Transverse colon (tissue), 4 donors: ENCODE results near the gene FAM171A1. TPM values are rescaled to one million over a fixed set of nuclear protein-coding genes. Genes with fewer than 3 reads are reported as not detected.

Experiments
- DNase-seq: peaks from one replicate; pipeline ENCODE4 v3.0.0-alpha.2; 2019
- H3K27ac ChIP-seq, 4 donors: fragments of 200-600 bp; sonication (generic); 2 replicates each; pipeline ENCODE4 v1.5.1; 2016 to 2018; ENCODE audit warnings: inconsistent platforms in 4 of 4
- H3K27me3 ChIP-seq: fragments of 200-600 bp; sonication (generic); 2 replicates; pipeline ENCODE4 v1.5.1; 2017; ENCODE audit warnings: inconsistent platforms
- H3K36me3 ChIP-seq, 4 donors: fragments of 200-600 bp; sonication (generic); 2 replicates each; pipeline ENCODE4 v1.5.1; 2017 to 2019; ENCODE audit warnings: inconsistent platforms in 4 of 4
- H3K4me1 ChIP-seq, 4 donors: fragments of 200-600 bp; sonication (generic); 2 replicates each; pipeline ENCODE4 v1.5.1; 2017 to 2020; ENCODE audit warnings: inconsistent platforms in 4 of 4
- H3K4me3 ChIP-seq, 4 donors: fragments of 200-600 bp; sonication (generic); 1 replicate in 1 of 4; 2 replicates in 3 of 4; pipeline versions ENCODE4 v1.5.1 to v1.6.1; 2017 to 2019; ENCODE audit warnings: inconsistent platforms in 4 of 4
- H3K9me3 ChIP-seq, 2 donors: fragments of 200-600 bp; sonication (generic); 2 replicates each; pipeline ENCODE4 v1.5.1; 2017 to 2019; ENCODE audit warnings: inconsistent platforms in 2 of 2
- EP300 ChIP-seq: sonication (generic); formaldehyde crosslinking; IDR thresholded peaks from one replicate; pipeline ENCODE4 v1.6.1; 2017; ENCODE audit warnings: antibody characterized with exemption, low read depth
- POLR2A ChIP-seq: fragments of 450-650 bp; IDR thresholded peaks from one replicate; pipeline ENCODE4 v1.6.1; 2016; ENCODE audit warnings: antibody characterized with exemption, mild to moderate bottlenecking, moderate library complexity
- POLR2AphosphoS5 ChIP-seq, 3 donors: sonication (generic); formaldehyde crosslinking; IDR thresholded peaks; one replicate each; pipeline ENCODE4 v1.6.1; 2016; ENCODE audit warnings: antibody characterized with exemption in 3 of 3
- WGBS, 2 donors: methylation state at CpG; one replicate each; pipeline ENCODE4 v1.1.5; 2018; ENCODE audit warnings: low coverage in 1 of 2; 5-methylcytosine and 5-hydroxymethylcytosine counted together
- in situ Hi-C, 4 donors: fragments of 200-750 bp; cut with MboI; loops; one replicate each; pipeline versions ENCODE4 v1.15.0 to v1.15.1; 2017; ENCODE audit warnings: low sequenced_read_pairs in 3 of 4, low pct_ligation_motif_present in 1 of 4, low pct_unique_long_range_greater_than_20kb in 1 of 4
- intact Hi-C: fragments of 100-400 bp; cut with DNase I; formaldehyde crosslinking; loops from one replicate; pipeline ENCODE4 v1.15.1; 2023; ENCODE audit warnings: low total_unique reads
- total RNA-seq, 4 donors: library from RNA; depleted of rRNA; stranded (reverse); fragments of >200 nt; gene quantifications; one replicate each; pipeline ENCODE4 v1.1.0, GENCODE V29; 2016
- TF ChIP-seq, protein P1 (sequence below), 5 experiments: fragments of 200-600 bp in 3 of 5; fragments of 450-650 bp in 2 of 5; sonication (generic) in 3 of 5; IDR thresholded peaks; 1 replicate in 2 of 5; 2 replicates in 3 of 5; pipeline ENCODE4 v1.5.1; 2016 to 2017; ENCODE audit warnings: antibody characterized with exemption in 5 of 5, inconsistent platforms in 3 of 5, mild to moderate bottlenecking in 2 of 5, moderate library complexity in 1 of 5

The FAM171A1 gene
- total RNA-seq, 4 donors from 2014 or later, result 29.2 to 42.2 (median 38.2) TPM

DNA sequence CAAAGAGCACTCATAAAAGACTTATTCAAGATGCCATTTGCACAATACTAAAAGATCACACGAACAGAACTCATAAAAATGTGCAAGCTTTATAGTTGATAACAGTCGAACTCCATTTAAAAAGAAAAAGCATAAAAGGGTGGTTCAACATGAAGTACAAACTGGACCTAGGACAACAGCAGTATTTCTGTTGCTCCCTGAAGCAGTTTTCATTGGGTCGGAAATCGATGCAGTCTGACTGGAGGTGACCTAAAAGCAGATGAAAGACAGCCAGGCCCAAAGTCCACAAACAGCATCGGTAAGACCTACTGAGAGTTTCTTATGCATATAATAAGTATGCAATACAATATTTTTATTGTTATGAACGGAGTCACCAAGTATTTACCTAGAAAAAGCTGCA, 23.9 kb downstream of the FAM171A1 start:
- no peaks in the 10 kb centered on the region for H3K36me3 ChIP-seq
- no peak overlapping the region for H3K4me3 ChIP-seq
- intact Hi-C loops, result no loop called here
- no peak for DNase-seq
- no peaks in the 10 kb centered on the region for H3K9me3 ChIP-seq
- peaks cover 28 to 57% (median 34%) of the 10 kb centered on the region in 4 donors for H3K4me1 ChIP-seq
- 29 to 46% methylated on average over 6 of the region's 6 CpGs for WGBS, 2 donors
- no peak for TF ChIP-seq POLR2AphosphoS5 (IDR thresholded peaks at IDR 0.05)
- TF ChIP-seq, protein P1, sequence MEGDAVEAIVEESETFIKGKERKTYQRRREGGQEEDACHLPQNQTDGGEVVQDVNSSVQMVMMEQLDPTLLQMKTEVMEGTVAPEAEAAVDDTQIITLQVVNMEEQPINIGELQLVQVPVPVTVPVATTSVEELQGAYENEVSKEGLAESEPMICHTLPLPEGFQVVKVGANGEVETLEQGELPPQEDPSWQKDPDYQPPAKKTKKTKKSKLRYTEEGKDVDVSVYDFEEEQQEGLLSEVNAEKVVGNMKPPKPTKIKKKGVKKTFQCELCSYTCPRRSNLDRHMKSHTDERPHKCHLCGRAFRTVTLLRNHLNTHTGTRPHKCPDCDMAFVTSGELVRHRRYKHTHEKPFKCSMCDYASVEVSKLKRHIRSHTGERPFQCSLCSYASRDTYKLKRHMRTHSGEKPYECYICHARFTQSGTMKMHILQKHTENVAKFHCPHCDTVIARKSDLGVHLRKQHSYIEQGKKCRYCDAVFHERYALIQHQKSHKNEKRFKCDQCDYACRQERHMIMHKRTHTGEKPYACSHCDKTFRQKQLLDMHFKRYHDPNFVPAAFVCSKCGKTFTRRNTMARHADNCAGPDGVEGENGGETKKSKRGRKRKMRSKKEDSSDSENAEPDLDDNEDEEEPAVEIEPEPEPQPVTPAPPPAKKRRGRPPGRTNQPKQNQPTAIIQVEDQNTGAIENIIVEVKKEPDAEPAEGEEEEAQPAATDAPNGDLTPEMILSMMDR (IDR thresholded peaks at IDR 0.05), result no peak
- TF ChIP-seq EP300, result no peak
- TF ChIP-seq POLR2A, result no peak
- peak overlapping the region; percentile 68 to 88 (median 84) for H3K27ac ChIP-seq
- H3K27me3 ChIP-seq, result no peaks in the 10 kb centered on the region
- in situ Hi-C loops, result no loop called here

DNA sequence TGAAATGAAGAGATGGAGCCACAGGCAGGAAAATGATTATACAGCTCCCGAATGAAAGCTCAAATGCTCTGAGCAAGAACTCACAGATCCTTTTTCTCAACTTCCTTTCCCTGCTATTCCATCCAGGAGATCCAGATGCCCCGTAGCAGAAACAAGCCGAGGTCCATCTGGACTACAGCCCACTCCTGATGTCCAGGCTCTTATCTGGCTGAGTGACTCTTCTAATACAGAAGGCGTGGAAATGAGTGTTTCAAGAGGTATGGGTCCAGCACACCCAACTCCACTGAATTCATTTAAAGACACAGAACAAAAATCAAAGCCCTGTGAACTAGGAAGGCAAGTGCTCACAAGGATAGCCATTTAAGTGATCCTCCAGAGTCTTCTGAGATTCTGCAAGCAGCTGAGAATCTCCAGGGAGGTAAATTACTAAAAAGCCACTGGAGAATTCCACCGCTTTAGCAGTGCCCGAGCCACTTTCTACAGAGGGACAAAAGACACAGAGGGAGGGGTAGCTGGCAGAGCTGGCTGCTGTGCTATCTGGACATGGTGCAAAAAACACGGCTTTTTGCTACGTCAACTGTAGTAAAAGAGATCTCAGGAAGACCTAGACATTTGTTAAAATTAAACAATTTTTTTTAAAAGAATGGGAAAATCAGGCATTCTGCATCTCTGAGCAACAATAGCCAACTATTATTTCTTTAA, 24.5 kb downstream of the FAM171A1 start:
- 40 to 45% methylated on average over 2 to 8 of the region's 8 CpGs for WGBS, 2 donors
- Histone ChIP-seq H3K27ac (peak overlapping the region; percentile 68 to 88 (median 84)), H3K27me3 (no peaks in the 10 kb centered on the region), H3K36me3 (no peaks in the 10 kb centered on the region), H3K4me3 (no peak overlapping the region), H3K4me1 (peaks cover 28 to 55% (median 34%) of the 10 kb centered on the region in 4 donors), H3K9me3 (no peaks in the 10 kb centered on the region)
- TF ChIP-seq, protein P1 (IDR thresholded peaks at IDR 0.05), result no peak
- TF ChIP-seq EP300 (no peak), POLR2AphosphoS5 (IDR thresholded peaks at IDR 0.05) (no peak)
- no peak for DNase-seq
- intact Hi-C loops, result no loop called here
- in situ Hi-C loops, result no loop called here

DNA sequence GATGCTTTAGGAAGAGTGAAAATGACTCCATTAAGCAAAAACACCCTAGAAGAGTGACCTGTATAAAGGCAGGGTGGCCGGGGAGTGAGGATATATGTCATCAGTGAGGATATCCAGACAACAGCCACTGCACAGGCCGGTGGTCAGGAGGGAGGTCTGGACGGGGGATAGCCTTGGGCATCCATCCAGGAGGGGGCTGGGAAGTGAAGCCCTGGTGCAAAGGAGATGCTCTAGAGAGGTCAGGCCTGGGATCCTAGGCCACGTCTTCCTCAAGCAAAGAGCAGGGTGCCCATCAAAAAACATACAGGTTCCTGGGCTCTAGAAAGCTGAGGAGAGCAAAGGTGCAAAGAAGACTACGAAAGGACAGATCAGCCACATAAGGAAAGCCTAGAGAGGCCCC, 25.6 kb downstream of the FAM171A1 start:
- intact Hi-C loops, result no loop called here
- DNase-seq, result no peak
- TF ChIP-seq POLR2A (no peak), EP300 (no peak), POLR2AphosphoS5 (IDR thresholded peaks at IDR 0.05) (no peak)
- TF ChIP-seq, protein P1 (IDR thresholded peaks at IDR 0.05), result no peak
- Histone ChIP-seq H3K36me3 (no peaks in the 10 kb centered on the region), H3K4me1 (peaks cover 28 to 55% (median 34%) of the 10 kb centered on the region in 4 donors), H3K27me3 (no peaks in the 10 kb centered on the region), H3K4me3 (no peak overlapping the region), H3K9me3 (no peaks in the 10 kb centered on the region), H3K27ac (peak overlapping the region; percentile 30 to 88 (median 70))
- in situ Hi-C loops, result no loop called here
- WGBS, 2 donors, result 57 to 69% methylated on average over 1 to 4 of the region's 5 CpGs

DNA sequence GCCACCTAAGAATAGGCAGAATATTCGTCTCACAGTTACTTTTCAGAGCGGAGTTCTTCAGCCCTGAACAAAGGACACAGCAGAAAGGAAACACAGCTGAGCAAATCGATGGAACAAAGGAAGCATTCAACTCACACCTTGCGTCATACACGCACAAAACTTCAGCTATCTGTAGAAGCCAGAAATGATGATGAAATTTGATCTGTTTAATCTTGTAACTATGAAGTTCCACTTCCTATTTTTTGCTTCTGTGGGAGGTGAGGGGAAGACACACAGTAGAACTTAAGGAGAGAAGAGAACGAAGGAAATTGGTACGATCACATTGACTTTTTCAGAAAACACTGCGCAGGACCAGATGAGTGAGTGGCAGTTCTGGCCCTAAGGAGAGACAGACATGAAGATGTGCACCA, 26.2 kb downstream of the FAM171A1 start:
- Histone ChIP-seq H3K4me1 (peaks cover 27 to 54% (median 34%) of the 10 kb centered on the region in 4 donors), H3K27me3 (no peaks in the 10 kb centered on the region), H3K27ac (peak overlapping the region; percentile 30 to 88 (median 70)), H3K4me3 (no peak overlapping the region), H3K9me3 (no peaks in the 10 kb centered on the region), H3K36me3 (no peaks in the 10 kb centered on the region)
- in situ Hi-C loops (no loop called here), intact Hi-C loops (no loop called here)
- TF ChIP-seq EP300 (no peak), POLR2AphosphoS5 (IDR thresholded peaks at IDR 0.05) (no peak)
- DNase-seq, result no peak
- WGBS, 2 donors, result 24 to 44% methylated on average over 8 of the region's 8 CpGs
